ENCODE measurements around the gene CHST1.

DNA sequence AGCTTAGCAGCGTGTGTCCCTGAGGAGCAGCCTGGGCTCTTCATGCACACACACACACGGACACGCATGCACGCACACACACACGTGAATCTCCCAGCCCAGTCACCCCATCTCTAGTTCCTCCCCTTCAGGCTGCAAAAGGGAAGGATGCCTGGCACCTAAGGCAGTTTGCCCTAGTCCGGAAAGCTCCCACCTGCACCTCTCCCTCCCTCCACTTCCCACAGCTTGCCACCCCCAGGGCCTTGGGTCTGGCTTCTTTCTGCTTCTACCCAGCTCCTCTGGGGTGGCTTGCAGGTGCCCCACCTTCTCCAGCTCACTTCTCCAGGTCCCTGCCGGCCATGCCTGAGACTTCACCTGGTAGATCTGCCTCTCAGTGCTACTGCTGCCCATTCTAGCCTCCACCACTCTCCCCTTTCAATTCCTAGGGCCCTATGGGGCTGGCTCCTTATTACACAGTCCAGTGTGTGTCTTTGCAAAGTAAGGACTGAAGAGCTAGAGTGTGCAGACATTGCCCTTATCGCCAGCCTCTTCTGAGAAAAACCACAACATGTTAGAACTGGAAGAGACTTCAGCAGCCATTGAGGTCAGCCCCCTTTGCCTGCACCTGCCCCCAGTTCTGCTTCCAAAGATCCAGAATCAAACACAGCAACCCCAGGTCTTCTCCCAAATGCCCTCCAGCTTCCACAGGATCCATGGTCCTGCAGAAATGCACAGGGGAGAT is 33.5 kb upstream of the CHST1 start:
- TF ChIP-seq POLR2A (IDR thresholded peaks at IDR 0.05; ENCODE audit: low read depth, low read length) (no peak), TAF1 (IDR thresholded peaks at IDR 0.05; ENCODE audit: borderline replicate concordance, low read depth, low read length) (no peak)
